Endothelial cell (in vitro differentiated cells): ENCODE measurements around the gene GZF1. TPM values are rescaled to one million over a fixed set of nuclear protein-coding genes. Genes with fewer than 3 reads are reported as not detected.

Source experiments
- DNase-seq: peaks from one replicate; pipeline ENCODE4 v3.0.0; 2021; ENCODE audit warnings: low spot score
- H3K27ac Mint-ChIP-seq: one replicate; pipeline ENCODE4 v1.8.0; 2021; ENCODE audit warnings: mixed read lengths, inconsistent platforms; ENCODE audit not compliant: unreplicated experiment
- H3K27me3 Mint-ChIP-seq: one replicate; pipeline ENCODE4 v1.8.0; 2021; ENCODE audit warnings: mild to moderate bottlenecking, moderate library complexity, mixed read lengths, inconsistent platforms; ENCODE audit not compliant: unreplicated experiment
- H3K36me3 Mint-ChIP-seq: one replicate; pipeline ENCODE4 v1.8.0; 2021; ENCODE audit warnings: mild to moderate bottlenecking, low read depth, mixed read lengths, inconsistent platforms; ENCODE audit not compliant: unreplicated experiment
- H3K4me1 Mint-ChIP-seq: one replicate; pipeline ENCODE4 v1.8.0; 2021; ENCODE audit warnings: mild to moderate bottlenecking, mixed read lengths, inconsistent platforms; ENCODE audit not compliant: unreplicated experiment
- H3K4me3 Mint-ChIP-seq: one replicate; pipeline ENCODE4 v1.8.0; 2021; ENCODE audit warnings: mild to moderate bottlenecking, mixed read lengths, inconsistent platforms; ENCODE audit not compliant: unreplicated experiment
- H3K9me3 Mint-ChIP-seq: one replicate; pipeline ENCODE4 v1.8.0; 2021; ENCODE audit warnings: mixed read lengths, inconsistent platforms; ENCODE audit not compliant: unreplicated experiment
- long read RNA-seq: library from polyadenylated mRNA; unstranded; transcript quantifications from one replicate; pipeline ENCODE4 v2.0.0, GENCODE V29; 2020; ENCODE audit not compliant: unreplicated experiment
- total RNA-seq: library from RNA; stranded (reverse); fragmentation: NEBNext Ultra II Directional; extraction: Animal tissue kit (Norgen Biotek cat#: 25700); gene quantifications from one replicate; pipeline ENCODE4 v1.2.1, GENCODE V29; 2021; ENCODE audit not compliant: unreplicated experiment
- TF ChIP-seq, protein P1 (sequence below): fragments of 200-600 bp; sonication (generic); IDR thresholded peaks from one replicate; pipeline ENCODE4 v1.5.0; 2021; ENCODE audit warnings: antibody characterized with exemption; ENCODE audit not compliant: unreplicated experiment

The GZF1 gene
- total RNA-seq = 9.6 TPM
- long read RNA-seq = 0 reads

DNA sequence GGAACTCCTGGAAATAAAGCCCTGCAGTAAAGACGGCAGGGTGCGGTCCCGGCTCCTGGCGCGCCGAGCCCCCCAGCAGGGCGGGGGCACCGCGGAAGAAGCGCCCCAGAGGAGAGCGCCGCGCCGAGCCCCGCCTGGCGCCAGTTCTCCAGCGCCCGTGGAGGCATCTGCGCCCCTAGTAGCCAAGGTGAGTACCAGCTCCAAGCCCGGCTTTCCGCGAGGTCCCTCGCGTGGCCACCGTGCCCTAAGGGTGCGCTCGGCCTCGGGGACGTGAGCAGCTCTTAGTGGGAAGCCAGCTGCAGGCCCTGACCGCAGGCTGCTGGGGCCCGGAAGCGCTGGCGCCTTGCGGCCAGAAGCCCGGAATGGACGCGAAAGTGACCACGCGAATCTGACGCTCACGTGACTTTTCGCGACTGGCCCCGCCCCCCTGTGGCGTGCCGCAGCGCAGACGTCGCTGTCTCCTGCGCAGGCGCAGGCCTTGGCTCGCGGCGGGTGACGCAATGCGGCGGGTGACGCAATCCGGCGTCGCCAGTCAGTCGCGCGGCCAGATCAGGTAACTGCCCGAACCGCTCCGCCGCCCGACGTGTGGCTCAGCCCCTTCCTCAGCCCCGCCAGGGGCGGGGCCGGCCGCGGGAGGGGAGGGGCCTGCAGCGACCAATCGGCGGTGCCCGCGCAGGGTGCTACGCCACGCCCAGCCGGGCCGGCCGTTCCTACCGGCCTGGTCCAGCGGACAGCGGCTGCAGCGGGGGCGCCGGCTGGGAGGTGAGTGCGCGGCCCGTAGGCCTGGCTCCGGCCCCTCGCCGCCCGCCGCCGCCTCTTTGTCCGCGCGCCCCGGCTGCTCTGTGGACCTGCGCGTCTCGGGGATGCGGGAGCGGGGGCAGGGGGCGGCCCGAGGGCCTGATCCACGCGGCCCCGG is at the start of gene GZF1:
GZF1 (plus strand) TSS at position 707 of the 916 bp plus-strand sequence. CDS start 2,202 bp downstream, outside the sequence.
- Mint-ChIP-seq H3K4me3 (peak within 1 kb of the TSS; percentile 93), H3K36me3 (peaks cover 23% of the 10 kb centered on the region), H3K27ac (peak within 1 kb of the TSS; percentile 98), H3K27me3 (peaks cover 11% of the 10 kb centered on the region), H3K9me3 (no peaks in the 10 kb centered on the region), H3K4me1 (peaks cover 19% of the 10 kb centered on the region)
- DNase-seq = peak; percentile 99
- TF ChIP-seq, protein P1, sequence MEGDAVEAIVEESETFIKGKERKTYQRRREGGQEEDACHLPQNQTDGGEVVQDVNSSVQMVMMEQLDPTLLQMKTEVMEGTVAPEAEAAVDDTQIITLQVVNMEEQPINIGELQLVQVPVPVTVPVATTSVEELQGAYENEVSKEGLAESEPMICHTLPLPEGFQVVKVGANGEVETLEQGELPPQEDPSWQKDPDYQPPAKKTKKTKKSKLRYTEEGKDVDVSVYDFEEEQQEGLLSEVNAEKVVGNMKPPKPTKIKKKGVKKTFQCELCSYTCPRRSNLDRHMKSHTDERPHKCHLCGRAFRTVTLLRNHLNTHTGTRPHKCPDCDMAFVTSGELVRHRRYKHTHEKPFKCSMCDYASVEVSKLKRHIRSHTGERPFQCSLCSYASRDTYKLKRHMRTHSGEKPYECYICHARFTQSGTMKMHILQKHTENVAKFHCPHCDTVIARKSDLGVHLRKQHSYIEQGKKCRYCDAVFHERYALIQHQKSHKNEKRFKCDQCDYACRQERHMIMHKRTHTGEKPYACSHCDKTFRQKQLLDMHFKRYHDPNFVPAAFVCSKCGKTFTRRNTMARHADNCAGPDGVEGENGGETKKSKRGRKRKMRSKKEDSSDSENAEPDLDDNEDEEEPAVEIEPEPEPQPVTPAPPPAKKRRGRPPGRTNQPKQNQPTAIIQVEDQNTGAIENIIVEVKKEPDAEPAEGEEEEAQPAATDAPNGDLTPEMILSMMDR = no peak

DNA sequence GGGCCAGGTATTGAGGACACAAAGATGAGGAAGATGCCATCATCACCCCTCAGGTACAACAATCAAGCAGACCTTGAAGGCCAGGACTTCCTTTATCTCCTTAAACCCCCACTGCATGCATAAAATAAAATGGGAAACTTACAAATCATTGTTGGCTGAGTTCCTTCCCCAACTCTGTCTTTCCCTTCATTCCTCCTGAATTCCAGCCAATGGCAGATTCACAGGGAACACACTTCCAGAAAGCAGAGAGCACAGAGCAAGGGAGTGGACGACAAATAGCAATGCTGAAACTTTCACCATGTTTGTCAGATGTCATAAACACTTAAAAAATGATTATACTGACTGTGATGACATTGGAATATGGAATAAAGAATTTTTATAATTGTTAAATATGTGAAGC is 48.7 kb upstream of the GZF1 start:
- DNase-seq = no peak
- H3K36me3 Mint-ChIP-seq = no peaks in the 10 kb centered on the region
- no peak overlapping the region for H3K4me3 Mint-ChIP-seq
- H3K27me3 Mint-ChIP-seq = peaks cover 3% of the 10 kb centered on the region
- no peak overlapping the region for H3K27ac Mint-ChIP-seq
- peaks cover 33% of the 10 kb centered on the region for H3K4me1 Mint-ChIP-seq
- TF ChIP-seq, protein P1 = no peak
- H3K9me3 Mint-ChIP-seq = no peaks in the 10 kb centered on the region

DNA sequence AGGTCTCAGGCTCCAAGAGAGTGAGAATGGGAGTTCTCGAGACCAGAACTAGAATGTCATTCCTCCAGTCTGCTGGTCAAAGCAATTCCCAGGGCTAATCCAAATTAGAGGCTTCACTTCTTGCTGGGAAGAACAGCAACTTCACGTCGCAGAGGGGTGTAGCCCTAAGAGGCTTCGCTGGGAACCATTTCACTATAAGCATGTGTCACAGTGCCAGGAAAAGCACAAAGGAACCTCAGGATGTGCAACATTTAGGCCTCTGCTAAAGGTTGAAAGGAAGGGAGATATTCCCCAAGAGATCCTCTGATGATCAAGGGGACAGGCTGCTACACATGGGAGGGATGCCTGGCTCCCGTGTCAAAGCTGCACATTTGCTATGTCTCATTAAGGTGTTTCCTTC is 47.3 kb upstream of the GZF1 start:
- Mint-ChIP-seq H3K4me3 (no peak overlapping the region), H3K36me3 (no peaks in the 10 kb centered on the region), H3K27ac (no peak overlapping the region), H3K27me3 (peaks cover 3% of the 10 kb centered on the region), H3K9me3 (no peaks in the 10 kb centered on the region), H3K4me1 (peaks cover 35% of the 10 kb centered on the region)
- TF ChIP-seq, protein P1 = no peak
- no peak for DNase-seq

DNA sequence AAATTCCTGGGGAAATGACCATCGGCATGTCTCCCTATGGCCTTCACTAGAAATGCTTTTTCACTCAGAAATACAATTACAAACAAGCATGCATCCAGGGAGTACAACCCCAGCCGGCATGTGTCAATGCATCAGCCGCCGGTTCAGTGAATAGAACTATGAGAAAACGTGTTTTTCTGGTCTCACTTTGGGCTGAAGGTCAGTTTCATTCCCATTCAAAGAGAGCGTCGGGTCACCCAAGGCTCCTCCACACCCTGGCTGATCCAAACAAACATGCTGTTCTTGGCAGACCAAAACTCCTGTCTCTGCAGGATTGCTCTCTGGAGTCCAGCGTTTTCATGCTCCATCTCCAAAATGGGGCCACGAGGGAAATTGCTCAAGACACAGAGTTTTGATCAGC is 46.9 kb upstream of the GZF1 start:
- no peak overlapping the region for H3K4me3 Mint-ChIP-seq
- H3K27ac Mint-ChIP-seq = no peak overlapping the region
- no peaks in the 10 kb centered on the region for H3K36me3 Mint-ChIP-seq
- H3K27me3 Mint-ChIP-seq = peaks cover 2% of the 10 kb centered on the region
- peaks cover 35% of the 10 kb centered on the region for H3K4me1 Mint-ChIP-seq
- no peaks in the 10 kb centered on the region for H3K9me3 Mint-ChIP-seq
- TF ChIP-seq, protein P1 = no peak
- DNase-seq = no peak

DNA sequence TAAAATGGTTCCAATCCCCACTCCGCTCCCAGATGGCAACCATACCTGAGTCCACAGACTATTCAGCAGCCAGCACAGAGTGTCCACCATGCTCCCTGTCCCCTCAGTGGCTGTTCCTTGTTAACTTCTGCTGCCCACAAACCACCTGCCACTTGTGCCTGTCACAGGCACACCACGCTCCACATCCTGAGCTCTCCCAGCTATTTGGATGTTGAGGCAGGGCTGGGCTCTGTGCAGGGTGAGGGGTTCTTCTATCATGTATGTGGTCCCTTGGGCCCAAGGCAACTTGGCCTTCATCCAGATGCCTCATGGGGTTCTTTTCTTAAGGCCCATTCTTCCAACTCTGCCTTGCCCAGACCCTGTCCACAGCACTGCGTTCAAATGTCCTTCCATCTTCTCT is 45.4 kb upstream of the GZF1 start:
- Mint-ChIP-seq H3K27ac (peak overlapping the region; percentile 7), H3K9me3 (no peaks in the 10 kb centered on the region), H3K36me3 (no peaks in the 10 kb centered on the region), H3K4me1 (peaks cover 31% of the 10 kb centered on the region), H3K4me3 (no peak overlapping the region), H3K27me3 (peaks cover 4% of the 10 kb centered on the region)
- TF ChIP-seq, protein P1 = no peak
- DNase-seq = no peak
